ENCODE measurements around the gene MIAT.
"Not testable (repeated sequence)": the region's sequence is repeated elsewhere in the genome, so short reads cannot be mapped to it uniquely, and the experiment has no call there.

Gene MIAT

GRCh38 chr22:26656891-26657851, at the start of gene MIAT:
Gene MIAT, plus strand, starts transcription at chr22:26657588.
- DNase-seq, result peak; percentile 69

GRCh38 chr22:26608129-26608528, 49.3 kb upstream of the MIAT start:
- no peak for DNase-seq

GRCh38 chr22:26609287-26609686, 48.1 kb upstream of the MIAT start:
- no peak for DNase-seq

- DNase-seq, result peak; percentile 36
Measured at GRCh38 chr22:26610072-26610958, 47.1 kb upstream of the MIAT start.

- DNase-seq, result no peak
Measured at GRCh38 chr22:26610996-26611395, 46.4 kb upstream of the MIAT start.

- DNase-seq, result no peak
Measured at GRCh38 chr22:26612652-26613051, 44.7 kb upstream of the MIAT start.

- DNase-seq, result not testable (repeated sequence)
Measured at GRCh38 chr22:26613753-26614152, 43.6 kb upstream of the MIAT start.

- no peak for DNase-seq
Measured at GRCh38 chr22:26614322-26614721, 43.1 kb upstream of the MIAT start.

GRCh38 chr22:26615149-26615548, 42.2 kb upstream of the MIAT start:
- no peak for DNase-seq

- DNase-seq, result no peak
Measured at GRCh38 chr22:26615830-26616435, 41.5 kb upstream of the MIAT start.

GRCh38 chr22:26616650-26617049, 40.7 kb upstream of the MIAT start:
- DNase-seq, result no peak

- no peak for DNase-seq
Measured at GRCh38 chr22:26617271-26618199, 39.9 kb upstream of the MIAT start, which contains the start of gene CRYBB1. Gene CRYBB1, minus strand, starts transcription at chr22:26618027. Its CDS starts 1,708 bp downstream, at chr22:26616319.

- no peak for DNase-seq
Measured at GRCh38 chr22:26618455-26618854, 38.9 kb upstream of the MIAT start.

GRCh38 chr22:26619510-26619909, 37.9 kb upstream of the MIAT start:
- DNase-seq, result no peak

- DNase-seq, result no peak
Measured at GRCh38 chr22:26620197-26620596, 37.2 kb upstream of the MIAT start.

GRCh38 chr22:26621663-26622062, 35.7 kb upstream of the MIAT start, which contains the start of gene CRYBA4:
Gene CRYBA4, plus strand, starts transcription at chr22:26621963. Its CDS starts 634 bp downstream, at chr22:26622597.
- no peak for DNase-seq

GRCh38 chr22:26623984-26624383, 33.4 kb upstream of the MIAT start:
- no peak for DNase-seq

- DNase-seq, result no peak
Measured at GRCh38 chr22:26624803-26625202, 32.6 kb upstream of the MIAT start.

GRCh38 chr22:26629988-26630761, 27.2 kb upstream of the MIAT start:
- DNase-seq, result no peak

- no peak for DNase-seq
Measured at GRCh38 chr22:26631282-26631681, 26.1 kb upstream of the MIAT start.
